Smooth muscle cell (in vitro differentiated cells): Measurements from ENCODE around the gene IL16. TPM values are rescaled to one million over a fixed set of nuclear protein-coding genes. Genes with fewer than 3 reads are reported as not detected.

Experiments used
- DNase-seq: peaks from one replicate; lab custom pipeline; 2025; ENCODE audit not compliant: unreplicated experiment; lab: John Stamatoyannopoulos, UW
- H2AFZ ChIP-seq: fragments of 200-600 bp; sonication (generic); 2 replicates; pipeline ENCODE4 v1.6.0; 2016; ENCODE audit warnings: antibody characterized with exemption, low read depth, mild to moderate bottlenecking
- H3F3A ChIP-seq: fragments of 200-600 bp; sonication (generic); 2 replicates; pipeline ENCODE4 v1.6.0; 2017; ENCODE audit warnings: antibody characterized with exemption, low read depth
- H3K27ac ChIP-seq: fragments of 200-600 bp; sonication (generic); 2 replicates; pipeline ENCODE4 v1.5.1; 2016; ENCODE audit warnings: low read depth, mild to moderate bottlenecking
- H3K27me3 ChIP-seq: fragments of 200-600 bp; sonication (generic); 2 replicates; pipeline ENCODE4 v1.6.1; 2016; ENCODE audit warnings: low read depth, mild to moderate bottlenecking
- H3K36me3 ChIP-seq: fragments of 200-600 bp; sonication (generic); 2 replicates; pipeline ENCODE4 v1.5.1; 2016; ENCODE audit warnings: low read depth
- H3K4me1 ChIP-seq: fragments of 200-600 bp; sonication (generic); 2 replicates; pipeline ENCODE4 v1.5.1; 2016; ENCODE audit warnings: low read depth
- H3K4me2 ChIP-seq: fragments of 200-600 bp; sonication (generic); 2 replicates; pipeline ENCODE4 v1.6.0; 2016; ENCODE audit warnings: mild to moderate bottlenecking
- H3K4me3 ChIP-seq: fragments of 200-600 bp; sonication (generic); 2 replicates; pipeline ENCODE4 v1.5.1; 2016; ENCODE audit warnings: mild to moderate bottlenecking
- H3K79me2 ChIP-seq: fragments of 200-600 bp; sonication (generic); 2 replicates; pipeline ENCODE4 v1.6.0; 2016; ENCODE audit warnings: low read depth, mild to moderate bottlenecking
- H3K9ac ChIP-seq: fragments of 200-600 bp; sonication (generic); 2 replicates; pipeline ENCODE4 v1.6.0; 2016; ENCODE audit warnings: low read depth
- H3K9me3 ChIP-seq: fragments of 200-600 bp; sonication (generic); replicated peaks from 2 replicates; pipeline ENCODE4 v1.5.1; 2016; ENCODE audit warnings: low read depth
- H4K20me1 ChIP-seq: fragments of 200-600 bp; sonication (generic); 2 replicates; pipeline ENCODE4 v1.6.0; 2016; ENCODE audit warnings: low read depth
- CTCF ChIP-seq: fragments of 200-600 bp; sonication (generic); IDR thresholded peaks from 2 replicates; pipeline ENCODE4 v1.5.1; 2017; ENCODE audit warnings: borderline replicate concordance, mild to moderate bottlenecking, antibody characterized with exemption; ENCODE audit not compliant: insufficient read depth, poor library complexity, severe bottlenecking
- WGBS: methylation state at CpG from one replicate; pipeline ENCODE4 v1.1.7; 2016; ENCODE audit warnings: low lambda C conversion rate; 5-methylcytosine and 5-hydroxymethylcytosine counted together
- polyA plus RNA-seq: library from polyadenylated mRNA; unstranded; fragments of >200 nt; fragmentation: Nextera tagmentation; extraction: Ambion mirVana; gene quantifications from 2 replicates; pipeline ENCODE4 v1.2.1, GENCODE V29; 2016
- total RNA-seq: library from RNA; depleted of rRNA; stranded (reverse); fragments of >200 nt; gene quantifications from 2 replicates; pipeline ENCODE4 v1.2.3, GENCODE V29; 2014

The IL16 gene
- total and polyA plus RNA-seq, 2 experiments from 2014 or later: 1.3 to 1.4 TPM

- Histone ChIP-seq H3K4me3 (no peak overlapping the region), H2AFZ (no peak overlapping the region), H3K27ac (peak overlapping the region; percentile 57), H3K79me2 (no peaks in the 10 kb centered on the region), H3K4me1 (no peaks in the 10 kb centered on the region), H3K27me3 (no peaks in the 10 kb centered on the region), H3K9me3 (peaks cover 3% of the 10 kb centered on the region), H3K9ac (no peak overlapping the region), H3F3A (no peaks in the 10 kb centered on the region), H3K4me2 (no peak overlapping the region), H4K20me1 (no peaks in the 10 kb centered on the region), H3K36me3 (no peaks in the 10 kb centered on the region)
- no peak for DNase-seq
- TF ChIP-seq CTCF: no peak
- WGBS: 54% methylated on average over 2 of the region's 2 CpGs
Measured at GRCh38 chr15:81253846-81254245, 57.2 kb downstream of the IL16 start.

GRCh38 chr15:81254277-81254915, 57.7 kb downstream of the IL16 start:
- 51% methylated on average over 5 of the region's 5 CpGs for WGBS
- no peaks in the 10 kb centered on the region for H4K20me1 ChIP-seq
- peak overlapping the region; percentile 57 for H3K27ac ChIP-seq
- H3K4me3 ChIP-seq: no peak overlapping the region
- H3F3A ChIP-seq: no peaks in the 10 kb centered on the region
- no peak for DNase-seq
- no peak overlapping the region for H2AFZ ChIP-seq
- peak overlapping the region; percentile 28 for H3K9ac ChIP-seq
- no peaks in the 10 kb centered on the region for H3K79me2 ChIP-seq
- peaks cover 3% of the 10 kb centered on the region for H3K9me3 ChIP-seq
- H3K27me3 ChIP-seq: no peaks in the 10 kb centered on the region
- no peaks in the 10 kb centered on the region for H3K4me1 ChIP-seq
- no peaks in the 10 kb centered on the region for H3K36me3 ChIP-seq
- no peak for TF ChIP-seq CTCF
- H3K4me2 ChIP-seq: no peak overlapping the region

- Histone ChIP-seq H3K4me2 (no peak overlapping the region), H3K27me3 (peaks cover under 1% of the 10 kb centered on the region), H3K4me3 (no peak overlapping the region), H3K27ac (peak overlapping the region; percentile 57), H3K4me1 (no peaks in the 10 kb centered on the region), H2AFZ (no peak overlapping the region), H3K9ac (peak overlapping the region; percentile 28), H3K9me3 (peaks cover 3% of the 10 kb centered on the region), H4K20me1 (no peaks in the 10 kb centered on the region), H3K79me2 (no peaks in the 10 kb centered on the region), H3K36me3 (no peaks in the 10 kb centered on the region), H3F3A (no peaks in the 10 kb centered on the region)
- no peak for DNase-seq
- WGBS: 89% methylated on average over 3 of the region's 3 CpGs
- no peak for TF ChIP-seq CTCF
Measured at GRCh38 chr15:81254916-81255290, 58.2 kb downstream of the IL16 start.
